Mesothelial cell of epicardium (in vitro differentiated cells): Measurements from ENCODE around the gene TM2D1. TPM values are rescaled to one million over a fixed set of nuclear protein-coding genes. Genes with fewer than 3 reads are reported as not detected.
"Not testable (repeated sequence)": the region's sequence is repeated elsewhere in the genome, so short reads cannot be mapped to it uniquely, and the experiment has no call there.

Source experiments
- DNase-seq, 2 experiments: peaks; one replicate each; pipeline ENCODE4 v3.0.0; 2021; ENCODE audit warnings: low spot score in 2 of 2; ENCODE audit not compliant: unreplicated experiment in 2 of 2
- H3K27ac Mint-ChIP-seq: 2 replicates; pipeline ENCODE4 v1.8.0; 2021; ENCODE audit warnings: mixed read lengths
- H3K27me3 Mint-ChIP-seq: 2 replicates; pipeline ENCODE4 v1.8.0; 2021; ENCODE audit warnings: low read depth, mixed read lengths
- H3K36me3 Mint-ChIP-seq: 2 replicates; pipeline ENCODE4 v1.8.0; 2021; ENCODE audit warnings: mixed read lengths
- H3K4me1 Mint-ChIP-seq: 2 replicates; pipeline ENCODE4 v1.8.0; 2021; ENCODE audit warnings: mixed read lengths
- H3K4me3 Mint-ChIP-seq: 2 replicates; pipeline ENCODE4 v1.8.0; 2021; ENCODE audit warnings: mild to moderate bottlenecking, moderate library complexity, mixed read lengths
- H3K9me3 Mint-ChIP-seq: 2 replicates; pipeline ENCODE4 v1.8.0; 2021; ENCODE audit warnings: mixed read lengths
- CTCF ChIP-seq: fragments of 200-600 bp; sonication (generic); IDR thresholded peaks from one replicate; pipeline ENCODE4 v1.5.0; 2021; ENCODE audit warnings: antibody characterized with exemption; ENCODE audit not compliant: unreplicated experiment
- total RNA-seq: library from RNA; stranded (reverse); gene quantifications from 3 replicates; pipeline ENCODE4 v1.2.1, GENCODE V29; 2021

The TM2D1 gene
- total RNA-seq, 1 donor from 2014 or later, result 55.5 TPM

- DNase-seq, result no peak
- H3K4me1 Mint-ChIP-seq, result peaks cover 38% of the 10 kb centered on the region
- H3K36me3 Mint-ChIP-seq, result peaks cover 2% of the 10 kb centered on the region
- H3K9me3 Mint-ChIP-seq, result no peaks in the 10 kb centered on the region
- peak overlapping the region; percentile 97 for H3K27ac Mint-ChIP-seq
- no peak for TF ChIP-seq CTCF
- H3K4me3 Mint-ChIP-seq, result peak overlapping the region; percentile 89
- no peaks in the 10 kb centered on the region for H3K27me3 Mint-ChIP-seq
These were observed 16.1 kb upstream of the TM2D1 start for GRCh38 chr1:61740751-61741700.

GRCh38 chr1:61732726-61733125 lies 7.8 kb upstream of the TM2D1 start:
- TF ChIP-seq CTCF, result no peak
- no peak for DNase-seq
- Mint-ChIP-seq H3K27ac (no peak overlapping the region), H3K4me1 (peaks cover 12% of the 10 kb centered on the region), H3K4me3 (no peak overlapping the region), H3K36me3 (no peaks in the 10 kb centered on the region), H3K27me3 (no peaks in the 10 kb centered on the region), H3K9me3 (peaks cover 6% of the 10 kb centered on the region)

- not testable (repeated sequence) for H3K36me3 Mint-ChIP-seq, H3K27me3 Mint-ChIP-seq, DNase-seq, H3K9me3 Mint-ChIP-seq, H3K27ac Mint-ChIP-seq, H3K4me3 Mint-ChIP-seq
- peaks cover 13% of the 10 kb centered on the region for H3K4me1 Mint-ChIP-seq
These were observed 5.7 kb upstream of the TM2D1 start for GRCh38 chr1:61730679-61731078.

GRCh38 chr1:61727544-61727943 lies 2.6 kb upstream of the TM2D1 start:
- no peak for TF ChIP-seq CTCF
- no peaks in the 10 kb centered on the region for H3K9me3 Mint-ChIP-seq
- H3K27me3 Mint-ChIP-seq, result no peaks in the 10 kb centered on the region
- H3K4me1 Mint-ChIP-seq, result peaks cover 23% of the 10 kb centered on the region
- no peaks in the 10 kb centered on the region for H3K36me3 Mint-ChIP-seq
- no peak for DNase-seq
- H3K4me3 Mint-ChIP-seq, result no peak overlapping the region
- no peak overlapping the region for H3K27ac Mint-ChIP-seq

GRCh38 chr1:61724506-61724812 lies 482 bp downstream of the TM2D1 start:
- TF ChIP-seq CTCF, result no peak
- Mint-ChIP-seq H3K4me1 (peaks cover 20% of the 10 kb centered on the region), H3K9me3 (no peaks in the 10 kb centered on the region)

GRCh38 chr1:61718996-61719663 lies 5.8 kb downstream of the TM2D1 start:
- H3K27ac Mint-ChIP-seq, H3K4me3 Mint-ChIP-seq, H3K4me1 Mint-ChIP-seq, DNase-seq, H3K9me3 Mint-ChIP-seq, H3K27me3 Mint-ChIP-seq: not testable (repeated sequence)
- H3K36me3 Mint-ChIP-seq, result peaks cover 14% of the 10 kb centered on the region

More at GRCh38 chr1:61724506-61724812, 482 bp downstream of the TM2D1 start:
- no peak for DNase-seq
- Mint-ChIP-seq H3K36me3 (peaks cover 5% of the 10 kb centered on the region), H3K27ac (peak overlapping the region; percentile 97), H3K27me3 (no peaks in the 10 kb centered on the region), H3K4me3 (peak overlapping the region; percentile 93)
